OCI-LY1 (cell line): ENCODE results near the gene ADAMTS8.

Source experiments
- H2AFZ ChIP-seq: fragments of 200-600 bp; sonication (generic), shearing (Covaris generic); 2 replicates; pipeline ENCODE4 v1.6.0; 2014; ENCODE audit warnings: antibody characterized with exemption, mild to moderate bottlenecking, low read length
- H3F3A ChIP-seq: fragments of 200-600 bp; sonication (generic), shearing (Covaris generic); 2 replicates; pipeline ENCODE4 v1.6.0; 2014; ENCODE audit warnings: mild to moderate bottlenecking, antibody characterized with exemption, low read length, moderate library complexity; ENCODE audit not compliant: insufficient read depth
- H3K27ac ChIP-seq: fragments of 200-600 bp; sonication (generic); 2 replicates; pipeline ENCODE4 v1.5.1; 2014; ENCODE audit warnings: low read length, mixed run types, mild to moderate bottlenecking, low read depth; ENCODE audit not compliant: poor library complexity, severe bottlenecking
- H3K27me3 ChIP-seq: fragments of 200-600 bp; sonication (generic); 2 replicates; pipeline ENCODE4 v1.6.0; 2014; ENCODE audit warnings: antibody characterized with exemption, mild to moderate bottlenecking, low read length, moderate library complexity; ENCODE audit not compliant: insufficient read depth
- H3K36me3 ChIP-seq: fragments of 200-600 bp; sonication (generic); 2 replicates; pipeline ENCODE4 v1.6.1; 2014; ENCODE audit warnings: mild to moderate bottlenecking, antibody characterized with exemption, low read length, moderate library complexity, mixed read lengths; ENCODE audit not compliant: insufficient read depth
- H3K4me1 ChIP-seq: fragments of 200-600 bp; sonication (generic); 2 replicates; pipeline ENCODE4 v1.5.1; 2014; ENCODE audit warnings: mild to moderate bottlenecking, low read length, moderate library complexity; ENCODE audit not compliant: insufficient read depth, severe bottlenecking
- H3K4me2 ChIP-seq: fragments of 200-600 bp; sonication (generic), shearing (Covaris generic); 2 replicates; pipeline ENCODE4 v1.6.1; 2014; ENCODE audit warnings: low read length
- H3K4me3 ChIP-seq: fragments of 200-600 bp; sonication (generic); 2 replicates; pipeline ENCODE4 v1.5.1; 2014; ENCODE audit warnings: low read length, low read depth, mild to moderate bottlenecking, mixed read lengths; ENCODE audit not compliant: poor library complexity, severe bottlenecking
- H3K79me2 ChIP-seq: fragments of 200-600 bp; shearing (Covaris generic); 2 replicates; pipeline ENCODE4 v1.6.1; 2016; ENCODE audit warnings: mixed run types, low read length, mixed read lengths; ENCODE audit not compliant: insufficient read depth
- H3K9ac ChIP-seq: fragments of 200-600 bp; sonication (generic), shearing (Covaris generic); 2 replicates; pipeline ENCODE4 v1.6.1; 2014; ENCODE audit warnings: mild to moderate bottlenecking, low read length, mixed read lengths
- H3K9me2 ChIP-seq: fragments of 200-600 bp; sonication (generic), shearing (Covaris generic); 2 replicates; pipeline ENCODE4 v1.6.1; 2014; ENCODE audit warnings: low read depth, mild to moderate bottlenecking, low read length, mixed read lengths
- H3K9me3 ChIP-seq: fragments of 200-600 bp; shearing (Covaris generic); 2 replicates; pipeline ENCODE4 v1.6.1; 2014; ENCODE audit warnings: low read length, mixed read lengths
- H4K20me1 ChIP-seq: fragments of 200-600 bp; sonication (generic), shearing (Covaris generic); 2 replicates; pipeline ENCODE4 v1.6.0; 2016; ENCODE audit warnings: mild to moderate bottlenecking, low read length; ENCODE audit not compliant: insufficient read depth
- EZH2 ChIP-seq: fragments of 200-600 bp; sonication (generic), shearing (Covaris generic); IDR thresholded peaks from 2 replicates; pipeline ENCODE4 v1.8.0; 2017; ENCODE audit warnings: borderline replicate concordance, mixed run types, mild to moderate bottlenecking, antibody characterized with exemption, low read length, moderate library complexity, mixed read lengths
- TF ChIP-seq, protein P1 (sequence below): fragments of 200-600 bp; sonication (generic), shearing (Covaris generic); IDR thresholded peaks from 2 replicates; pipeline ENCODE4 v1.5.1; 2017; ENCODE audit warnings: mild to moderate bottlenecking, antibody characterized with exemption, low read length, moderate library complexity, mixed read lengths

ADAMTS8 gene

DNA sequence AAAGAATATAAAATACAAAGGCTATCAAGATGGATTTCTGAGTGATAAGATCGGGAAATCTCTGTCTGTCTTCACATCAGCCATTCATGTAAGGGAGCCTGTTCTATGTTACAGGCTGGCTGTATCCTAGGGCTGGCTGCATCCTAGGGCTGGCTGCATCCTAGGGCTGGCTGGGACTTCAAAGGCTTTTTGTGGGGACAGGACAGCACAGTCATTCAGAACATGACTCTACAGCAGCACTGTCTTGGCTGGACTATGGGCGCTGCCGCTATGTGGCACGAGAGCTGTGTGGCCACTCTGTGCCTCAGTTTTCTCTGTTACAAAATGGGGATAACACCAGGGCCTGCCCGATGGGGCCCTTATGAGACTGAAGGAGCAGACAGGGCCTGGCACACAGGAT, 10.2 kb downstream of the ADAMTS8 start:
- no peak overlapping the region for H3K4me3 ChIP-seq
- TF ChIP-seq, protein P1, sequence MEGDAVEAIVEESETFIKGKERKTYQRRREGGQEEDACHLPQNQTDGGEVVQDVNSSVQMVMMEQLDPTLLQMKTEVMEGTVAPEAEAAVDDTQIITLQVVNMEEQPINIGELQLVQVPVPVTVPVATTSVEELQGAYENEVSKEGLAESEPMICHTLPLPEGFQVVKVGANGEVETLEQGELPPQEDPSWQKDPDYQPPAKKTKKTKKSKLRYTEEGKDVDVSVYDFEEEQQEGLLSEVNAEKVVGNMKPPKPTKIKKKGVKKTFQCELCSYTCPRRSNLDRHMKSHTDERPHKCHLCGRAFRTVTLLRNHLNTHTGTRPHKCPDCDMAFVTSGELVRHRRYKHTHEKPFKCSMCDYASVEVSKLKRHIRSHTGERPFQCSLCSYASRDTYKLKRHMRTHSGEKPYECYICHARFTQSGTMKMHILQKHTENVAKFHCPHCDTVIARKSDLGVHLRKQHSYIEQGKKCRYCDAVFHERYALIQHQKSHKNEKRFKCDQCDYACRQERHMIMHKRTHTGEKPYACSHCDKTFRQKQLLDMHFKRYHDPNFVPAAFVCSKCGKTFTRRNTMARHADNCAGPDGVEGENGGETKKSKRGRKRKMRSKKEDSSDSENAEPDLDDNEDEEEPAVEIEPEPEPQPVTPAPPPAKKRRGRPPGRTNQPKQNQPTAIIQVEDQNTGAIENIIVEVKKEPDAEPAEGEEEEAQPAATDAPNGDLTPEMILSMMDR: no peak
- TF ChIP-seq EZH2: no peak
- no peak overlapping the region for H3K9ac ChIP-seq
- no peaks in the 10 kb centered on the region for H3K4me1 ChIP-seq
- no peaks in the 10 kb centered on the region for H3K27me3 ChIP-seq
- no peak overlapping the region for H2AFZ ChIP-seq
- H4K20me1 ChIP-seq: no peaks in the 10 kb centered on the region
- no peaks in the 10 kb centered on the region for H3K9me3 ChIP-seq
- H3K79me2 ChIP-seq: no peaks in the 10 kb centered on the region
- H3K4me2 ChIP-seq: no peak overlapping the region
- H3K36me3 ChIP-seq: no peaks in the 10 kb centered on the region
- no peaks in the 10 kb centered on the region for H3K9me2 ChIP-seq
- no peaks in the 10 kb centered on the region for H3F3A ChIP-seq
- no peak overlapping the region for H3K27ac ChIP-seq

DNA sequence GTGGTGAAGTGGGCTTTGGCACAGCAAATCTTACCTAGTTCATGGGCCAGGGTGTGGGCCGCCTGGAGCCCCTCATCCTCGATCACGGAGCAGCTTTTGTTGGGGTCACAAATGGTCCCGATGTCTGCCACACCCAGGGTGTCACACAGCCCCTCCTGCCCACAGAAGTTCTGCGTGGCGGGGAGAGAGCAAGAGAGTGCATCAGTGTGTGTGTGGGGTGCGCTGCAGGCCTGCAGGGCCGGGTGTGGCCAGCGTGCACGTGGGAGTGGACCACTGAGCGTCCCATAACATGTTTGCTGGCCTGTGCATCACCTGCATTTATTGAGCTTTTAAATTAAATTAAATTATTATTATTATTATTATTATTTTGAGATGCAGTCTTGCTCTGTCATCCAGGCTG, 11.5 kb downstream of the ADAMTS8 start:
- TF ChIP-seq EZH2: no peak
- TF ChIP-seq, protein P1: no peak
- H2AFZ ChIP-seq: no peak overlapping the region
- no peak overlapping the region for H3K4me2 ChIP-seq
- H3K4me3 ChIP-seq: no peak overlapping the region
- no peak overlapping the region for H3K9ac ChIP-seq
- no peaks in the 10 kb centered on the region for H3K4me1 ChIP-seq
- H4K20me1 ChIP-seq: no peaks in the 10 kb centered on the region
- no peaks in the 10 kb centered on the region for H3K27me3 ChIP-seq
- H3K79me2 ChIP-seq: no peaks in the 10 kb centered on the region
- H3K27ac ChIP-seq: no peak overlapping the region
- H3K9me2 ChIP-seq: no peaks in the 10 kb centered on the region
- no peaks in the 10 kb centered on the region for H3K9me3 ChIP-seq
- no peaks in the 10 kb centered on the region for H3K36me3 ChIP-seq
- H3F3A ChIP-seq: no peaks in the 10 kb centered on the region

DNA sequence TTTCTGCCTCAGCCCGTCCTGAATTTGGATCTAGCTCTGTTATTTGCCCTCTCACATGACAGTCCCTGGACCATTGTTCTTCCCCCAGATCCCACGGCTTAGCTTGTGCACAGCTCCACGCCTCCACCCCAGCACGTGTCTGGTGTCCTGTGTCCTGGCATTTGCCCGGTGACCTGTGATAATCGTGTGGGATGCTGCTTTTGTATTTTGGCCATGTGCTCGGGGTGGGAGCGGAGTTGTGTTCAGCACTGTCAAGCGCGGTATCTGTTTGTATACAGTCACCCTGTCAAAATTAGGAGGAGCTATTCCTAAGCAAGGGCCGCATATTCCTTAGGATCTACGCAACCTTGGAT, 11.9 kb downstream of the ADAMTS8 start:
- Histone ChIP-seq H3K4me2 (no peak overlapping the region), H3K4me1 (no peaks in the 10 kb centered on the region), H3K27ac (no peak overlapping the region), H4K20me1 (no peaks in the 10 kb centered on the region), H3K79me2 (no peaks in the 10 kb centered on the region), H3K9me3 (no peaks in the 10 kb centered on the region), H2AFZ (no peak overlapping the region), H3K36me3 (no peaks in the 10 kb centered on the region), H3K4me3 (no peak overlapping the region), H3F3A (no peaks in the 10 kb centered on the region), H3K27me3 (no peaks in the 10 kb centered on the region), H3K9me2 (no peaks in the 10 kb centered on the region), H3K9ac (no peak overlapping the region)
- TF ChIP-seq EZH2: no peak
- TF ChIP-seq, protein P1: no peak
